Neural crest cell (in vitro differentiated cells): ENCODE measurements around the gene AKAP7. TPM values are rescaled to one million over a fixed set of nuclear protein-coding genes. Genes with fewer than 3 reads are reported as not detected.

Experiments
- DNase-seq: peaks from one replicate; pipeline ENCODE4 v3.0.0; 2021; ENCODE audit warnings: low read depth, mixed read lengths, low spot score
- H3K27ac Mint-ChIP-seq: one replicate; pipeline ENCODE4 v1.8.0; 2021; ENCODE audit warnings: mild to moderate bottlenecking, mixed read lengths; ENCODE audit not compliant: unreplicated experiment
- H3K27me3 Mint-ChIP-seq: 2 replicates; pipeline ENCODE4 v1.8.0; 2021; ENCODE audit warnings: low read depth, mild to moderate bottlenecking, mixed read lengths
- H3K36me3 Mint-ChIP-seq: 2 replicates; pipeline ENCODE4 v1.8.0; 2021; ENCODE audit warnings: low read depth, mild to moderate bottlenecking, mixed read lengths
- H3K4me1 Mint-ChIP-seq: 2 replicates; pipeline ENCODE4 v1.8.0; 2021; ENCODE audit warnings: mixed read lengths
- H3K4me3 Mint-ChIP-seq: one replicate; pipeline ENCODE4 v1.8.0; 2021; ENCODE audit warnings: mild to moderate bottlenecking, mixed read lengths
- H3K9me3 Mint-ChIP-seq: 2 replicates; pipeline ENCODE4 v1.8.0; 2021; ENCODE audit warnings: mixed read lengths
- CTCF ChIP-seq: fragments of 200-600 bp; sonication (generic); conservative IDR thresholded peaks from 2 replicates; pipeline ENCODE4 v1.5.0; 2021; ENCODE audit warnings: antibody characterized with exemption, mild to moderate bottlenecking
- total RNA-seq: library from RNA; stranded (reverse); gene quantifications from 2 replicates; pipeline ENCODE4 v1.2.1, GENCODE V29; 2021

The AKAP7 gene
- total RNA-seq, 1 donor from 2014 or later = 7.8 TPM

- no peak for TF ChIP-seq CTCF
- peaks cover 15% of the 10 kb centered on the region for H3K4me1 Mint-ChIP-seq
- H3K27ac Mint-ChIP-seq = no peak overlapping the region
- no peak for DNase-seq
- H3K9me3 Mint-ChIP-seq = peaks cover 5% of the 10 kb centered on the region
- H3K4me3 Mint-ChIP-seq = no peak overlapping the region
- H3K27me3 Mint-ChIP-seq = no peaks in the 10 kb centered on the region
- H3K36me3 Mint-ChIP-seq = no peaks in the 10 kb centered on the region
These were observed 32.0 kb upstream of the AKAP7 start for GRCh38 chr6:131103296-131103695.

- Mint-ChIP-seq H3K27me3 (no peaks in the 10 kb centered on the region), H3K27ac (no peak overlapping the region), H3K9me3 (peaks cover 5% of the 10 kb centered on the region), H3K4me3 (no peak overlapping the region), H3K4me1 (peaks cover 15% of the 10 kb centered on the region), H3K36me3 (no peaks in the 10 kb centered on the region)
- no peak for TF ChIP-seq CTCF
- no peak for DNase-seq
These were observed 31.4 kb upstream of the AKAP7 start for GRCh38 chr6:131103901-131104300.

GRCh38 chr6:131107151-131107550 lies 28.1 kb upstream of the AKAP7 start:
- Mint-ChIP-seq H3K27ac (no peak overlapping the region), H3K27me3 (no peaks in the 10 kb centered on the region), H3K4me1 (peaks cover 15% of the 10 kb centered on the region), H3K4me3 (no peak overlapping the region), H3K9me3 (no peaks in the 10 kb centered on the region), H3K36me3 (no peaks in the 10 kb centered on the region)
- TF ChIP-seq CTCF = no peak
- DNase-seq = no peak

GRCh38 chr6:131112249-131112648 lies 23.0 kb upstream of the AKAP7 start:
- TF ChIP-seq CTCF = no peak
- H3K27me3 Mint-ChIP-seq = no peaks in the 10 kb centered on the region
- H3K36me3 Mint-ChIP-seq = no peaks in the 10 kb centered on the region
- no peak for DNase-seq
- H3K9me3 Mint-ChIP-seq = no peaks in the 10 kb centered on the region
- H3K4me1 Mint-ChIP-seq = peaks cover 1% of the 10 kb centered on the region
- H3K27ac Mint-ChIP-seq = no peak overlapping the region
- H3K4me3 Mint-ChIP-seq = no peak overlapping the region

- DNase-seq = no peak
- Mint-ChIP-seq H3K9me3 (no peaks in the 10 kb centered on the region), H3K27ac (peak overlapping the region; percentile 3), H3K27me3 (no peaks in the 10 kb centered on the region), H3K4me1 (no peaks in the 10 kb centered on the region), H3K4me3 (no peak overlapping the region), H3K36me3 (no peaks in the 10 kb centered on the region)
- no peak for TF ChIP-seq CTCF
These were observed 19.6 kb upstream of the AKAP7 start for GRCh38 chr6:131115651-131116050.

- no peaks in the 10 kb centered on the region for H3K4me1 Mint-ChIP-seq
- DNase-seq = no peak
- no peaks in the 10 kb centered on the region for H3K27me3 Mint-ChIP-seq
- no peak overlapping the region for H3K27ac Mint-ChIP-seq
- H3K36me3 Mint-ChIP-seq = no peaks in the 10 kb centered on the region
- no peaks in the 10 kb centered on the region for H3K9me3 Mint-ChIP-seq
- no peak overlapping the region for H3K4me3 Mint-ChIP-seq
- TF ChIP-seq CTCF = no peak
These were observed 18.9 kb upstream of the AKAP7 start for GRCh38 chr6:131116321-131116720.
